ENCODE data around the gene DNAJB5.

The DNAJB5 gene

DNA sequence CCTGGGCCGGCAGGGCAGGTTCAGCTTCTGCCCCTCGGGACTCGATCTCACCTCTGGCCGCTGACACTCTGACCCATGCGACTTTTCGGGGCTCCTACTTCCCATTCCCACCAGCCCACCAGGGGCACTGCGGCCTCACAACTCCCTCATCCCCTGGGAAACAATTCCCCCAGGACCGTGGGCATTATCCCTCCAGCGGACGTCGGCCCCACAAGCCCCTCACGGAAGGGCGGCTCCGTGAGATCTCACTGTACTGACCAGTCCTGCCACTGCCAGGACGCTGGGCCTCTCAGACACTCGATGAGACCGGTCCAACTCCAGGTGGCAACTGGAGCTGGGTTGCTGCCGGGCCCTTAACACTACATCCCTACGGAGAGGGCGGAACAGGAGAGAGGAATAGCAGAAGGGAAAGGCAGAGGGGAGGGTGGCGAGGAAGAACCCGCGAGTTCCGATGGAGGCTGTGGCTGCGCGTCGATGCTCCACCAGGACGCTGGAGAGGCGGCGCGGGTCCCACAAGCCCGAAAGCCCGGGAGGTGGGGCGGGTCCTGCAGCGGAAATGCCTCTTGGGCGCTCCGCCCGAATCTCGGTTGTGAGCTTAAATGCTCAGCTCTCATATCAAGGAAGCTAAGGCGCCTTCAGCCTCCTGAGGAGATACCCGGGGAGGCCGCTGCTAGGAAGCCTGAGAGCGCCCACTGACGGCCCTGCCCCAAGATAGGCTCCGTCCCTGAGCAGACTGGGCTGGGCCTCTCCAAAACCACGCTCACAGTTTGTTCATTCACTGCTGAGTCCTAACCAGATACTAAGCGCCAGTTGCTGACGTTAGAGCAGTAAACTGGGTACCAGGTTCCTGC is 46.5 kb downstream of the DNAJB5 start:
- Histone ChIP-seq H3K27me3 (ENCODE audit: insufficient read depth, low read length, poor library complexity, severe bottlenecking) (no peaks in the 10 kb centered on the region), H3F3A (ENCODE audit: low read depth) (no peaks in the 10 kb centered on the region), H3K9me3 (ENCODE audit: insufficient read depth, low read depth, low read length) (no peaks in the 10 kb centered on the region), H3K4me3 (ENCODE audit: low read length, poor library complexity, severe bottlenecking) (no peak overlapping the region), H3K4me1 (ENCODE audit: insufficient read depth, low read length, poor library complexity, severe bottlenecking) (peaks cover 3% of the 10 kb centered on the region), H2AFZ (ENCODE audit: low read length) (no peak overlapping the region), H3K36me3 (ENCODE audit: insufficient read depth, low read length) (no peaks in the 10 kb centered on the region), H4K20me1 (ENCODE audit: insufficient read depth, low read length, poor library complexity, severe bottlenecking) (no peaks in the 10 kb centered on the region), H3K4me2 (ENCODE audit: low read depth, low read length, poor library complexity, severe bottlenecking) (no peak overlapping the region), H3K9me2 (replicated peaks; ENCODE audit: low read depth, low read length) (no peaks in the 10 kb centered on the region), H3K9ac (ENCODE audit: low read depth, low read length, poor library complexity, severe bottlenecking) (no peak overlapping the region), H3K79me2 (ENCODE audit: insufficient read depth, low read length) (no peaks in the 10 kb centered on the region)
- TF ChIP-seq, protein P1, sequence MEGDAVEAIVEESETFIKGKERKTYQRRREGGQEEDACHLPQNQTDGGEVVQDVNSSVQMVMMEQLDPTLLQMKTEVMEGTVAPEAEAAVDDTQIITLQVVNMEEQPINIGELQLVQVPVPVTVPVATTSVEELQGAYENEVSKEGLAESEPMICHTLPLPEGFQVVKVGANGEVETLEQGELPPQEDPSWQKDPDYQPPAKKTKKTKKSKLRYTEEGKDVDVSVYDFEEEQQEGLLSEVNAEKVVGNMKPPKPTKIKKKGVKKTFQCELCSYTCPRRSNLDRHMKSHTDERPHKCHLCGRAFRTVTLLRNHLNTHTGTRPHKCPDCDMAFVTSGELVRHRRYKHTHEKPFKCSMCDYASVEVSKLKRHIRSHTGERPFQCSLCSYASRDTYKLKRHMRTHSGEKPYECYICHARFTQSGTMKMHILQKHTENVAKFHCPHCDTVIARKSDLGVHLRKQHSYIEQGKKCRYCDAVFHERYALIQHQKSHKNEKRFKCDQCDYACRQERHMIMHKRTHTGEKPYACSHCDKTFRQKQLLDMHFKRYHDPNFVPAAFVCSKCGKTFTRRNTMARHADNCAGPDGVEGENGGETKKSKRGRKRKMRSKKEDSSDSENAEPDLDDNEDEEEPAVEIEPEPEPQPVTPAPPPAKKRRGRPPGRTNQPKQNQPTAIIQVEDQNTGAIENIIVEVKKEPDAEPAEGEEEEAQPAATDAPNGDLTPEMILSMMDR (conservative IDR thresholded peaks at IDR 0.05; ENCODE audit: low read length): no peak
- no peak for TF ChIP-seq EZH2phosphoT487 (IDR thresholded peaks at IDR 0.05; ENCODE audit: borderline replicate concordance)

DNA sequence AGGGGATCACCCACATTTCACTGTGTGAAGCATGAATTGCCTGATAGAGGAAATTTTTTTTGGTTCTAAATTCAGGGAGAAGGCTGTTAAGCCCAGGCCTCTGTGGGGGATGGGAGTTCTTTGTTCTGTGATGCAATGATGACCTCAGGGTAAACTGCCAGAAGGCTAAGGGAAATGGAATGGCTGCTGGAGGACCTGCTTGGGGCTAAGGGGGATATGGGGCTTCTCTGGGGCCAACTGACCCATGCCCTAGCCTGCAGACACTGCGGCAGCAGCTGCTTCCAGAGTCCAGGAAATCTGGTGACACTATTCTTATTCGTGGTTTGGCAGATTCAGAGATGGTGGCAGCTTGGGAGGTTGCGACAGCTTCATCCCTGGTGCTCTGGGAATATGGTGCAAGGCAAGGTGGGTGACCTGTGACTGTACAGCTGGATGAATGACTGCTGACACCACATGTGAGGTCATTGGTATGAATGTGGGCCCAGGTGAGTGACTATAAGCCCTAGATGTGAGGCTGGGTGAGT is 52.6 kb downstream of the DNAJB5 start:
- TF ChIP-seq, protein P1 (conservative IDR thresholded peaks at IDR 0.05; ENCODE audit: low read length): no peak
- no peaks in the 10 kb centered on the region for H3K9me3 ChIP-seq (ENCODE audit: insufficient read depth, low read depth, low read length)
- peaks cover 5% of the 10 kb centered on the region; the same call in 1 of the 2 replicates for H3K36me3 ChIP-seq (ENCODE audit: insufficient read depth, low read length)
- no peak overlapping the region for H3K4me3 ChIP-seq (ENCODE audit: low read length, poor library complexity, severe bottlenecking)
- no peaks in the 10 kb centered on the region for H4K20me1 ChIP-seq (ENCODE audit: insufficient read depth, low read length, poor library complexity, severe bottlenecking)
- H3K4me2 ChIP-seq (ENCODE audit: low read depth, low read length, poor library complexity, severe bottlenecking): no peak overlapping the region
- H3K4me1 ChIP-seq (ENCODE audit: insufficient read depth, low read length, poor library complexity, severe bottlenecking): peaks cover 3% of the 10 kb centered on the region
- H3K79me2 ChIP-seq (ENCODE audit: insufficient read depth, low read length): no peaks in the 10 kb centered on the region
- H3K9me2 ChIP-seq (replicated peaks; ENCODE audit: low read depth, low read length): no peaks in the 10 kb centered on the region
- no peaks in the 10 kb centered on the region for H3F3A ChIP-seq (ENCODE audit: low read depth)
- H2AFZ ChIP-seq (ENCODE audit: low read length): no peak overlapping the region
- no peaks in the 10 kb centered on the region for H3K27me3 ChIP-seq (ENCODE audit: insufficient read depth, low read length, poor library complexity, severe bottlenecking)
- H3K9ac ChIP-seq (ENCODE audit: low read depth, low read length, poor library complexity, severe bottlenecking): no peak overlapping the region

DNA sequence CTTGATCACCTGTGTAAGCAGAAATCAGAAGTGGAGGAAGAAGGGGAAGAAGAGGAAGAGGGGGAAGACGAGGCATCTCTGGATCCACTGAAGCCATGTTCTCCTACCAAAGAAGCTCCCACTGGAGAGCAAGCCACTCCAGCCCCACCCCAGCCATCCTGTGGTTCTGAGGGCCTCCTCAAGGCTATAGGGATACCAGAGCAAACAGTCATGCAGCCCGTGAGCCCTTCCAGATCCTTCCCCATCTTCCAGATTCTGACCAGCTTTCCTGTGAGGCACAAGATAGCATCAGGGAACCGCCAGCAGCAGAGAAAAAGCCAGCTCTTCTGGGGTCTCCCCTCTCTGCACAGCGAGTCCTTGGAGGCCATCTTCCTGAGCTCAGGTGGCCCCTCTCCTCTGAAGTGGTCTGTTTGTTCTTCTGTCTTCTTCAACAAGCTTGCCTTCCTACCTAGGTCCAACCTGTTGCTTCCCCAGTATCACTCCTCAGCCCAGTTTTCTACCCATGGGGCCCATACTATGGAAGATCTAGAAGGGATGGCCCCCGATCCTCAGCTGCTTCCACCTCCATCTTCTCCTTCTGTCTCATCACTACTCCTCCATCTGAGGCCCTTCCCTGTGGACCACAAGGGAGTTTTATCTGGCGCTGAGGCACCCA is 53.5 kb downstream of the DNAJB5 start:
- Histone ChIP-seq H3K9me2 (replicated peaks; ENCODE audit: low read depth, low read length) (no peaks in the 10 kb centered on the region), H3K4me2 (ENCODE audit: low read depth, low read length, poor library complexity, severe bottlenecking) (no peak overlapping the region), H3K4me3 (ENCODE audit: low read length, poor library complexity, severe bottlenecking) (no peak overlapping the region), H3K36me3 (ENCODE audit: insufficient read depth, low read length) (peaks cover 5% of the 10 kb centered on the region; the same call in 1 of the 2 replicates), H3K9ac (ENCODE audit: low read depth, low read length, poor library complexity, severe bottlenecking) (no peak overlapping the region), H3K27me3 (ENCODE audit: insufficient read depth, low read length, poor library complexity, severe bottlenecking) (no peaks in the 10 kb centered on the region), H2AFZ (ENCODE audit: low read length) (no peak overlapping the region), H3K9me3 (ENCODE audit: insufficient read depth, low read depth, low read length) (no peaks in the 10 kb centered on the region), H3K79me2 (ENCODE audit: insufficient read depth, low read length) (no peaks in the 10 kb centered on the region), H4K20me1 (ENCODE audit: insufficient read depth, low read length, poor library complexity, severe bottlenecking) (no peaks in the 10 kb centered on the region), H3K4me1 (ENCODE audit: insufficient read depth, low read length, poor library complexity, severe bottlenecking) (peaks cover 3% of the 10 kb centered on the region), H3F3A (ENCODE audit: low read depth) (no peaks in the 10 kb centered on the region)
- no peak for TF ChIP-seq EZH2phosphoT487 (IDR thresholded peaks at IDR 0.05; ENCODE audit: borderline replicate concordance)
- TF ChIP-seq, protein P1 (conservative IDR thresholded peaks at IDR 0.05; ENCODE audit: low read length): no peak
